Activated T-cell treated with anti-CD3 and anti-CD28 coated beads for 24 hours (primary cell): ENCODE results near the gene RC3H1.
"Not testable (repeated sequence)": the region's sequence is repeated elsewhere in the genome, so short reads cannot be mapped to it uniquely, and the experiment has no call there.

ENCODE experiments used
- DNase-seq: peaks from one replicate; pipeline ENCODE4 v3.0.0-alpha.2; 2020; ENCODE audit warnings: low read depth

Gene RC3H1

DNA sequence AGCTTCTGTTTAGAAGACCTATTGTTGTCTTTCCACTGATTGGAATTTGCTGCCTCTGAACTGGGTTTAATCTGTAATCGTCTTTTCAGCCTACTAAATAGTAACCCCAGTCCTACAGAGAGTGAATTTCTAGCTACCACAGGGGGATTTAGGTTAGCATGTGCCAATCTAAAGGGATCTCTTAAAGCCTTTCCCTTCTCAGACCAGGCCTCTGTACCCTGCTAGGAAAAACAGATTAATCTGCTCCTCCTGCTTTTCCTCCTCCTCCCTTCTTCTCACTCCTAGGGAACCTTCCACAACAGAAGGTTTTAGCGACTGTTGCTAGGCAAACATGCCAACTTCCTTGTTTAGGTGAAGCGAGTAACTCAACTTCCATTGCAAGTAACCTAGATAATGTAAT, 1.3 kb upstream of the RC3H1 start:
- no peak for DNase-seq

DNA sequence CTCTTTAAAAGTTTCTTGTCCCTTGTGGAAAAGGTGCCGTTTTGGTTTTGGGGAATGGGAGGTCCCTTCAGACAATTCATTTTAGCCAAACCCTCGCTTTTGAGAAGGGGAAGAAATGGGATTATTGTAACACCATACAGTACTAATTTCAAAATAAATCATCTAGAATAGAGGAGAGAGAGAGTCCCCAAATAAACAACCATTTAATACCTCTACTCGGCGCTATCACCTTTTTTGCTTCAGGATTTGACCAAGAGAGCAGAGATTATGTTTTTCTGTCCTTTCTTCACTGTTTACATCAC, 770 bp upstream of the RC3H1 start:
- no peak for DNase-seq

DNA sequence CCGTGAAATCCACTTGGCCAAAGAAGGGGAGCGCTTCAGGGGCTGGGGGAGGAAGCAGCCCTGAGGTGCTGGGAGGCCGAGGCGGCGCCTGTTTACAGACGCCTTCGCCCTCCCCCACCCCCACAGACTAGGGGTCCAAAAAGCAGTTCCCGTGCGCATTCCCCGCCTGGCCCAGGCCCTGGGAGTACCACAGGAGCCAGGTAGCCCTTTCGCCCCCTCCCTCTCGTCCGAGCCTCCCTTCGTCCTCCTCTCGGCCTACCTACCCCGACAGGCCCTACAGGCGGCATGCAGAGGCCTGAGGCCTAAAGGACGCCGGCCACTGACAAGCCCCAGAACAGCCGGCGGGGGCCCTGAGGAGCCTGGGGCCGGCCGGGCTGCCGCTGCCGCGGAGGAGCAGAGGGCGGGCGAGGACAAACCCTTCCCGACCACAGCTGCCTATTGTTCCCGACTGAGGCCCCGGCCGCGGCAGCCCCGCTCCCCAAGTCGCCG, 522 bp downstream of the RC3H1 start:
- DNase-seq = peak; percentile 21

DNA sequence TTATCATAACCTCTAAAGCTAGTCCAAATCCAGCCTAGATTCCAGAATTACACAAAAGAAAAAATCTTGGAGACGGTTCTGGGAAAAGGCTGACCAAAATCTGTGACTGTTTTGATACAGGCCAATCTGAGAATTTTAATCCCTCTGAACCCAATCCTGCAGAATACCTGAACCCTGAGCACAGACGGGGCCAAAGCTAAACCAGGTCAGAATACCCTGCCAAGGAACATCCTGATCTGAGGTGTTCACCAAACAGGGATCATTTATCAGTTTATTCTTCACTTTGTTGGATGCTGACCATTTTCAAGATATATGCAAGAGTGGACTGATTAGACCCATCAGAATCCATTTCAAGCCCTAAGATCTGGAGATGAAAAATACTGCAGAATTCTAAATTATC, 3.6 kb downstream of the RC3H1 start:
- no peak for DNase-seq

DNA sequence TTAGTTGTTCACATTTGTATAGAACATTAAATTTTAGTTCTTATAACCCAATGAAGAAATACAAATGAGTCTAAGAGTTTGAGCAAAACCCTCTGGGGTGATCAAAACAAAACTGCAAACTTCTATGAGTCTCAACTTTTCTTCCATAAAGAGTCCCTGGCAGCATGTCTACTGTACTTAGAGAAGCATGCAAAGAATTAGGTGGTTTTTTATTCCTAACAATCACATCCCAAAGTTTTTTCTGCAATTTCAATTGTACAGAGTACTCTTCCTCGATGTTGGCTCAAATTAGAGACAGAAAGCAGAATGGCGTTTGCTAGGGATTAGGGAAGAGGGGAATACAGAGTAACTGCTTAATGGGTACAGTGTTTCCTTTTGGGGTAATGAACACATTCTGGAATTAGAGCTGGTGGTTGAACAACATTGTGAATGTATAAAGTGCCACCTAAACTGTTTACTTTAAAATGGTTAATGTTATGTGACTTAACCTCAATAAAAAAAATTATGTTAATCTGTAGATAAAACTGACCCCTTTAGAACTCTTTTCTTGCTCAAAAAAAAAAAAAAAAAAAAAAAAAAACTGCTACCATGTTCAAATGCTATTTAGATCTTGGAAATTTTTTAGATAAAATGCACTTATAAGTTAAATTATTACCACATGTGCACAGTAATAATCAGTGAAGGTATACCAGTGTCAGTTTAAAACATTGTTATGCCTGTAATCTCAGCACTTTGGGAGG, 4.8 kb downstream of the RC3H1 start:
- no peak for DNase-seq

DNA sequence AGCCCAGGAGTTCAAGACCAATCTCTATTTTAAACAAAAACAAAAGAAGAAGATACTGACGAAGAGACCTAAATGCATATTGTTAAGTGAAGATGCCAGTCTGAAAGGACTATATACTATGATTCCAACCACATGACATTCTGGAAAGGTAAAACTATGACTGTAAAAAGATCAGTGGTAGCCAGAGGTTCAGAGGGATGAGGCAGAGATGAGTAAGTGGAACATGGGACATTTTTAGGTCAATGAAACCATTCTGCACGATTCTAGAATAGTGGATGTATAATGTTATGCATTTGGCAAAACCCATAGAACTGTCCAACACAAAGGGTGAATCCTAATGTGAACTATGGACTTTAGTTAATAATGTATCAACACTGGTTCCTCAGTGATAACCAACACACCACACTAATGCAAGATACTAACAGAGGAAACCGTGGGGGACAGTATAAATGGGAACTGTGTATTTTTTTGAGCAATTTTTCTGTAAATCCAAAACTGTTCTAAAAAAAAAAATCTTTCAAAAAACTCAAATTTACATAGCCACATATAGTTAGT, 8.2 kb downstream of the RC3H1 start:
- no peak for DNase-seq

DNA sequence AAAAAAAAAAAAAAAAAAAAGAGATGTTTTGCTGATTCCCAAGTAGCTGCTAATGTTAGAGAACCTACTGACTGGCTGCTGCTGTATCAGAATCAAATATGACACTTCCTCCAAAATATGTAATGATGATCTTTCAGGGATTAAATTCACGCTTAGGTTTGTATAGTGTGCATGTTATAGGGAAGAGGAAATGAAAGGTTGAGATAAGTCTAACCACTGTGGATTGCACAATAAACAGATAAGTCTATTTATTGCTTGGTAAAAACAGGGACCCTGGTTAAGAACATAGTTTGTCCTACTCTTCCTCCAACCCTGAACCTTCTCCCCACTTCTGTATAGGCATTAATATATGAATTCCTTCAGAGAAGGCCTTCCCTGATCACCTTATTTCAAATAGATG, 13.2 kb downstream of the RC3H1 start:
- DNase-seq = no peak

DNA sequence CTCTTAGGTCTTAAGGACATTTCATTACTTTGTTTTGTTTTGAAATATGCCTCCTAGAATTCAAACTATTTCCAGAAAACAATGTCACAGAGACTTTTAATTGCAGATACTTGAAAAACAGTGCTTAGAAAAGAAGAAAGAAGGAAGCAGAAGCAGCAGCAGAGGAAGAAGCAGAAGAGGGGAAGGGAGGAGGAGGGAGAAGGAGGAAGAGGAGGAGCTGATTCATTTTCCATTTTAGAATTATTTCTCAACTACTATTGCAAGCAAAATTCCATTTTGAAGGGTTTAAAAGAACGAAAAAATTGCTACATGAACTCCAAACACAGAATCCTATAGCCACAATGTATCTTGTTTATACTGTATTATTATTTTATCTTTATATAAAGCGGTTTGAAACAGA, 13.9 kb downstream of the RC3H1 start:
- no peak for DNase-seq

DNA sequence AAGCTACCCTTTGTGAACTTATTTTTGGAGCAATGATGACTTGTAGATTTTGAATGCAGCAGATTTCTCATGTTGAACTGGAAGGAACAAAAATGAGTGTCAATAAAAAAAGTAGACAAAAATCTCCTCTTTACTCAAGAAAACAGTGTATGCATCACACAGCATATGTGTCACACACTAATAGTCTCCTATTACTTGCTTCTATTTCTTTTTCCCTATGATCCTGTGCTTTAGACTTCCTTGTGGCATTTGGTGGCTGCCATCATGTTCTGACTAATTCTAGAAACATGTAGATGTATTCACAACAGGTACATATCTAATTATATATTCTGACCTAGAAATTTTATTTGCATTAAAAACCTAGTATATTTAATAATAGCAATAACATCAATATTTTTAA, 14.3 kb downstream of the RC3H1 start:
- DNase-seq = no peak

DNA sequence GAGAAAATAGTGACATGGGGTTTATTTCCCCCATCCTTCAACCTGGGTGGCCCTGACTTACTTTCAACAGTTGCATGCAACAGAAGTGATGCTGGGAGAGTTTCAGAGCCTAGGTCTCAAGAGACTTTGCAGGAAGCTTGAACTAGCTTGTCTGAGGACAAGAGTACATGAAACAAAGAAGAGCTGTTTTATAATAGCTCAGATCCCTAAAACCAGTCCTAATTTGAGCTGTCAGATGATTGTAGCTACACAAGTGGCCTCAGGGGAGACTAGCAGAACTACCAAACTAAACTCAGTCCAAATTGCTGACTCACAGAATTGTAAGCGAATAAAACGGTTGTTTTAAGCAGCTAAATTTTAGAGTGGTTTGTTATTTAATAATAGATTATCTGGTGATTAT, 17.1 kb downstream of the RC3H1 start:
- no peak for DNase-seq

DNA sequence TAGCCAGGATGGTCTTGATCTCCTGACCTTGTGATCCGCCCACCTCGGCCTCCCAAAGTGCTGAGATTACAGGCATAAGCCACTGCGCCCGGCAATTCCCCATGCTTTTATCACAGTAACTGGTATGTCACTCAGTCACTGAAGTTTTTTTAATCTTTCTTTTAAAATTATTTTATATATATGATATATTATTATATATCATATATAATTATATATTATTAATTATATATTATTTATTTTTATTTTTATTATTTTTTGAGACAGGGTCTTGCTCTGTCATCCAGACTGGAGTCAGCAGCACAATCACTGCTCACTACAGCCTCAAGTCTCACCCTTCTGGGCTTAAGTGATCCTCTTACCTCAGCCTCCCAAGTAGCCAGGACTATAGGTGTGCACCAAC, 18.3 kb downstream of the RC3H1 start:
- DNase-seq = no peak

DNA sequence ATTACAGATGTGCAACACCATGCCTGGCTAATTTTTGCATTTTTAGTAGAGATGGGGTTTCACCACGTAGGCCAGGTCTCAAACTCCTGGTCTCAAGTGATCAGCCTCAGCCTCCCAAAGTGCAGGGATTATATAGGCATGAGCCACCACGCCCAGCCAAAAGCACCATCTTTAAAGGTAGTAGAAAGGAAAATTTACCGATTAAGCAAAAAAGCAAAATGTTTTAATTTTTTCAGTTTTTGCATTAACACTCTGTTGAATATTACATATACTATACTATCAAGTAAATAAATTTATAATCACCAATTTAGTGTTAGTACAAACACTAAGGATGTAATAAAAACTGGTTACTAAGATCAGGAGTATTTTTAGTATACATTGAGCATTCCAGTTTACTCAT, 20.6 kb downstream of the RC3H1 start:
- no peak for DNase-seq

DNA sequence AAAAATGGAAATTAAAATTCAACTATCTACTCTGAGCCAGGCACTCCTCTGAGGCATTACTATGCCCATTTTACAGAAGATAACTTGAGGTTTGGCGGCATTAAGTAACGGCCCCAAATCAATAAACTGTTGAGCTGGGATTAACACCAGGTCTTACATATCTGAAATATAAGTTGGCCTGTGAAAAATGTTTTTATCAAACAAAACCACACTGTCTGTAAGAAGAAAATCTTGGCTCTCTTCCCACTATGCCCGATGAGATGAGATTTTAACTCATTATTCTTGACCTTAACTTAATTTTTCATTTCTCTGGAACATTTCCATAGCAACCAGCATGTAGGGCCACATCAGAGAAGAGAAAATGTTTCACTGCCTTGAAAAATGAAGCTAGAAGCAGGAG, 21.8 kb downstream of the RC3H1 start:
- DNase-seq = no peak

DNA sequence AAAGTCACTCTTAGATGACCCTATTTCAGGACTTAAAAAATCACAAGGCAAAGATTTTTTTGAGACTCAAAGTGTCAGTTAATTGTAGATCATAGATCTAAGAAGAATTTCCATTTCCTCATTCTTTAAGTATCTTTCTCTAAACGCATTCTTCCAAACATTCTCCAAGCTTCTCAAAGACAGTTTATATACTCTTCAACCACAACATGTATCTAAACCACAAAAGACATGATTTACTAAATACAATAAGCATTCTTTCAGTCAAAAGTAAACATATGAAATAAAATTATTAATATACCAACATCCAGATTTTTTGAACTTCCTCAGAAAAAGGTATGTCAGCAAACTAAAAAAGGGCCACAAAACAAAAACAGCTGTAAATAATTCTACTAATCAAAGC, 24.4 kb downstream of the RC3H1 start:
- no peak for DNase-seq

DNA sequence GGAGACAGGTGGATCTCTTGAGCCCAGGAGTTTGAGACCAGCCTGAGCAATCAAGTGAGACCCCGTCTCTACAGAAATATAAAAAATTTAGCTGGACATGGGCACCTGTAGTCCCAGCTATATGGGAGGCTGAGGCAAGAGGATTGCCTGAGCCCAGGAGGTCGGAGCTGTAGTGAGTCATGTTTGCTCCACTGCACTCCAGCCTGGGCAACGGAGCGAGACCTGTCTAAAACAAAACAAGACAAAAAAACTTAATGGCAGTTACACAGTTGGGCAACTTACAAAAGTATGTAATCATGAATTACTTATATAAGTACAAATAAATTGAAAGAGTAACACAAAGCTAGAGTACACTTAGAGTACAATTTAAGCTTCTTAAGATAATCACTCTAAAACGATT, 25.2 kb downstream of the RC3H1 start:
- DNase-seq = no peak

DNA sequence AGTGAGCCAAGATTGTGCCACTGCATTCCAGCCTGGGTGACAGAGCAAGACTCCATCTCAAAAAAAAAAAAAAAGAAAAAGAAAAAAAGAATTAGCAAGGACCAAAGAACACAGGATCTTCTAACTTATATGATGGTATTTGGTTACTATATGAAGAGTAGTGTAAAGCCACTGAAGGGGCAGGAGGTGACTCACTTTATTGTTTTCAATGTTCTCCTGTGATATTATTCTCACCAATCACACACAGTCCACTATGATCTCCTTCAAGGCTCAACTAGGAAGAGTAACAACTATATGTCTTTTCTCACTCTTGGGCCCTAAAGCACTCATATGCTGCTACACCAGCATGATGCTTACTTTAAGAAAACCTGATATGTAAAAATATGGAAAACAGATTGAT, 26.7 kb downstream of the RC3H1 start:
- no peak for DNase-seq

DNA sequence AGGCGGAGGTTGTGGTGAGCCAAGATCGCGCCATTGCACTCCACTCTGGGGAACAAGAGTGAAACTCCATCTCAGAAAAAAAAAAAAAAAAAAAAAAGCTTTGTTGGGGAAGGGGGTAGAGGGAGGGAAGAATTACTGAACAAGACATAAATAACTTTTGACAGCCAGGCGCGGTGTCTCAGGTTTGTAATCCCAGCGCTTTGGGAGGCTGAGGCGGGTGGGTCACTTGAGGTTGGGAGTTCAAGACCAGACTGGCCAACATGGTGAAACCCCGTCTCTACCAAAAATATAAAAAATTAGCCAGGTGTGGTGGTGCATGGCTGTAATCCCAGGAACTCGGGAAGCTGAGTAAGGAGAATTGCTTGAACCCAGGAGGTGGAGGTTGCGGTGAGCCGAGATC, 28.2 kb downstream of the RC3H1 start:
- DNase-seq = not testable (repeated sequence)

DNA sequence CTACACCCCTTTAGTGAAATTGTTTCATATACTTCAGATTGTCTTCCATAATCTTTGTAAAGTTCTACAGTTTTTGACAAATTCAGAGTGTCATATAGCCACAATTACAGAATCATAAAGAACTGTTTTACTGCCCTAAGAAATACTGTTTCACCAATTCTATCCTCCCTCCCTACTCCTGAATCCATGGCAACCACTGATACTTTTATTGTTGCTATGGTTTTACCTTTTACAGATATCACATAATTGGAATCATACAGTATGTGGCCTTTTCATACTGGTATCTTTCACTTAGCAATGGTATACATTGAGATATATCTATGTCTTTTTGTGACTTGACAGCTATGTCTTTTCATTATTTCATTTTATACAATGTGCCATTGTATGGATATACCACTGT, 34.1 kb downstream of the RC3H1 start:
- DNase-seq = no peak

DNA sequence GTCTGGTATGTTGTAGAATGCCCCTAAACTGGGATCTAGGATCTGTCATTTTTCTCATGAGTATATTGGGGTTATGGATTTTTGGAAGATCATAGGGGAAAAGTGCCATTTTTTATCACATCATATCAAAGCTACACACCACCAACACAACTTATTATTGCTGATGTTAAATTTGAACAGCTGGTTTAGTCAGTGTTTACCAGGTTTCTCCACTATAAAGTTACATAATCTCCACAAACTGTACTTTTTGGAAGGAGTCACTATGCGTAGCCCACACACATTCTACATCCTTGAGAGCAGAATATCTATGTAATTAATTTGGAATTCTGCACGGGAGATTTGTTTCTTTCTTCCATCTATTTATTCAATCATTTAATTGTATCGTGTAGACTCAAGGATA, 35.2 kb downstream of the RC3H1 start:
- no peak for DNase-seq

DNA sequence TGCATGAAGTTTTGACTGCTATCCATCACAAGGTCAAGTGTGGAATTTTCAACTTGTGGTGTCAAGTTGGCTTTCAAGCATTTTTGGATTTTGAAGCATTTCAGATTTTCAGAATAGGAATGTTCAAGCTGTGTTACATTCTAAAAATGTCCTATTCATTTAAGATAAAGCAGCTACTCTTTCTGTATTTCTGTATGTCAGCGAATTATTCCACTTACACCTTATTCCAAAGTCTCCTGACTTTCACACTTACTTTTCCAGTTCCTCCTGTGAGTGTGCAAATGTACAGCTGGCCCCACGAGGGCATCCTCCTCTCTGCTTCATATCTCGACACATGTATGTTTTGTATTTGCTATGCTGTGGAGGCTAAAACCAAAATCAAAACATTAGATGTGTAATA, 51.9 kb downstream of the RC3H1 start:
- no peak for DNase-seq

DNA sequence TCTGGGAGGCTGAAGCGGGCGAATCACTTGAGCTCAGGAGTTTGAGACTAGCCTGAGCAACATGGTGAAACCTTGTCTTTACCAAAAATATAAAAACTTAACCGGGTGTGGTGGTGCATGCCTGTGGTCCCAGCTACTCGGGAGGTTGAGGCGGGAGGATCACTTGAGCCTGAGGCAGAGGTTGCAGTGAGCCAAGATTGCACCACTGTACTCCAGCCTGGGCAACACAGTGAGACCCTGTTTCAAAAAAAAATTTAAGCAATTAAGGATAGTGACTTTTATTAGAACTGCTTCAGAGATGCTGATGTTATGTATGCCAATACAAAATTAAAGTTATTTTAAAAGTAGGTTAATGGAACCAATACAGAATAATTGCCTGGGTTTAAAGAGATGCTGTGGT, 56.3 kb downstream of the RC3H1 start:
- DNase-seq = not testable (repeated sequence)

DNA sequence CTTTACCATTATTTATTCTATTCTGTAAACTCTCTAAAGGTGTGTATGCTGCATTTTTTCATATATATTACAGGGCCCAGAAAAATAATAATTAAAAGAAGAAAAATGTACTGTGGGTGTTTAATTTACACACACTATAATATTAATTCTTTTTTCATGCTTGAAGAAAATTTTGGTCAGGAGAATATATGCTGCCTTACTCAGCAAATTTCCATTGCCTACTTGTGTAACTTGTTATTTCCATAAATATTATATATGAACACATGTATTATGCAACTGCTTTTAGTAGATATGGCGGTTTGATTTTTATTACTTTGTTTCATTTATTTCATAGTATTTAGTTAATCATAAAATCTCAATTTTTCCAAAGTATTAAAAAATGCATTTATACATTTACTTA, 58.7 kb downstream of the RC3H1 start:
- no peak for DNase-seq

DNA sequence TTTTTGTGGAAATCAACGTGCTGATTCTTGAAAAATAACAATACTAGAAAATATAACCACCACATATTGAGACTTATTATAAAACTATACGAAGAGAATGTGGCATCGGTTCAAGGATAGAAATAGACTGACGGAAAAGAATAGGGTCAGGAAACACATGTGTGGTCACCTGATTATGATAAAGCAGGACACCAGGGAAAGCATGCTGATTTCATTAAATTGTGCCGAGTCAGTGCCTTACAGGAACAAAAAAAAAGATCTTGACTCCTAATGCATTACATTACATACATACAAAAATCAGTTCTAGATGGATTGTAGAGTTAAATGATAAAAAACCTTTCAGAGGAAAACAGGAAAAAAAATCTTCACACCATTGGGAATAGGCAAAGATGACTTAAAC, 61.5 kb downstream of the RC3H1 start:
- no peak for DNase-seq

DNA sequence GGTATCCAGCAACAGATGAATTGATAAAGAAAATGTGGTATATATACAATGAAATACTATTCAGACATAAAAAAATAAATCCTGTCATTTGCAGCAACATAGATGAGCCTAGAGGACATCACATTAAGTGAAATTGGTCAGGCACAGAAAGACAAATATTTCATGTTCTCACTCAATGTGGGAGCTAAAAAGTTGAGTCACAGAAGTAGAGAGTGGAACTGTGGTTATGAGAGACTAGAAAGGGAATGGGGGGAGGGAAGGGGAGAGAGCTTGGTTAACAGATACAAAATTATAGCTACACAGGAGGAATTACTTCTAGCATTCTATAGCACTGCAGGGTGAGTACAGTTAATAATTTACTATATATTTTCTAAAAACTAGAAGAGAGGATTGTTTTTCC, 68.0 kb downstream of the RC3H1 start:
- DNase-seq = no peak
